ENCODE data around the gene RMI2.

DNA sequence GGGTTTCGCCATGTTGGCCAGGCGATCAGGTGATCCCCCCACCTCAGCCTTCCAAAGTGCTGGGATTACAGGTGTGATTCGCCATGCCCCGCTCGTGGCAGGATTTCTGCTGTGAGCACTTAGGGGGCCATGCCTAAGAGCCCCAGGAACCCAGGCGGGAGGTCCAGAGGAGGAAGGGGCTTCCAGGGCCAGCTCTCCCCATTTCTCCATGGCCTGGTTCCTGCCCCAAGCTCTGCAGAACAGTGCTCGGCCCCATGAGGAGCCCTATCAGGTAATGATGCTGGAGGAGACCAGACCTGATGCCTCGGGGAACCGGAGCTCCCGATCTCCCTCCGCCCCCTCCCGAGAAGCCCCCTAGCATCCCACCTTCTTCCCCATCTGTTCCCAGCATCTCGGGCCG, 53.6 kb downstream of the RMI2 start:
- TF ChIP-seq, protein P1, sequence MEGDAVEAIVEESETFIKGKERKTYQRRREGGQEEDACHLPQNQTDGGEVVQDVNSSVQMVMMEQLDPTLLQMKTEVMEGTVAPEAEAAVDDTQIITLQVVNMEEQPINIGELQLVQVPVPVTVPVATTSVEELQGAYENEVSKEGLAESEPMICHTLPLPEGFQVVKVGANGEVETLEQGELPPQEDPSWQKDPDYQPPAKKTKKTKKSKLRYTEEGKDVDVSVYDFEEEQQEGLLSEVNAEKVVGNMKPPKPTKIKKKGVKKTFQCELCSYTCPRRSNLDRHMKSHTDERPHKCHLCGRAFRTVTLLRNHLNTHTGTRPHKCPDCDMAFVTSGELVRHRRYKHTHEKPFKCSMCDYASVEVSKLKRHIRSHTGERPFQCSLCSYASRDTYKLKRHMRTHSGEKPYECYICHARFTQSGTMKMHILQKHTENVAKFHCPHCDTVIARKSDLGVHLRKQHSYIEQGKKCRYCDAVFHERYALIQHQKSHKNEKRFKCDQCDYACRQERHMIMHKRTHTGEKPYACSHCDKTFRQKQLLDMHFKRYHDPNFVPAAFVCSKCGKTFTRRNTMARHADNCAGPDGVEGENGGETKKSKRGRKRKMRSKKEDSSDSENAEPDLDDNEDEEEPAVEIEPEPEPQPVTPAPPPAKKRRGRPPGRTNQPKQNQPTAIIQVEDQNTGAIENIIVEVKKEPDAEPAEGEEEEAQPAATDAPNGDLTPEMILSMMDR (IDR thresholded peaks at IDR 0.05) = no peak
- no peak for TF ChIP-seq ELK1 (IDR thresholded peaks at IDR 0.05; ENCODE audit: low read depth, low read length)
